ENCODE data around the gene IL1RAP. TPM values are rescaled to one million over a fixed set of nuclear protein-coding genes. Genes with fewer than 3 reads are reported as not detected.

Gene IL1RAP
- total RNA-seq, 2 donors from 2014 or later: 10.2 to 17.2 TPM

GRCh38 chr3:190594171-190594570 is 80.3 kb downstream of the IL1RAP start:
- DNase-seq (ENCODE audit: low spot score): no peak

DNA sequence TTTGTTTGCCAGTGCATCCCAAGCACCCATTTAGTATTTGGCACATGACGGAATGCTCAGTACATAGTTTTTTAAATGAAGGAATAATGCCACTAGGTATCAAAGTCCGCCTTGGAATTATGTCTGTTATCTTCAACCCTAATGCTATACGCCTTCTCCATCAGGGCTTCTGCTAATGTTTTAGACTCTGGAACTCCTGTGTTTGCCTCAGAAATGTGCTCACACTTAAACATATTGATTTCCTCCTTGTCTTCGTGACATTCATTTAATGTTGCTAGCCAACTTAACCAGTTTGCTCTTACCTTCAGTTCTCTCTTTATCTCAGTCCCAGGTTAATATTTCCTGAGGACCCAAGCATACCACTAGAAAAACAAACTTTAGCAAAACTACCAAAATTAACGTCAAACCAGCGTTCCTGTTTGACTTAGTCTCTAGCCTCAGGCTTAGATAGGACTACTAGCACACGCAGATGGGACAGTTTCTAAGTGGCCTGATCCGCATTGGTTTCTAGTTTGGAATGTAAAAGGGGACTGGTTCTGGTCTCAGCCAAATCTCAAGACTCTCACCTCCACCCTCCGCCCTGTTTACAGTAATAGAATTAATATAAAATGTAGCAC is 81.4 kb downstream of the IL1RAP start:
- no peak for DNase-seq (ENCODE audit: low spot score)

More at GRCh38 chr3:190594171-190594570, 80.3 kb downstream of the IL1RAP start:
- intact Hi-C loops (cut with DNase I): no loop called here

GRCh38 chr3:190595807-190596206 is 81.9 kb downstream of the IL1RAP start:
- DNase-seq (ENCODE audit: low spot score): no peak
- intact Hi-C loops (cut with DNase I): no loop called here

More for the DNA sequence above, 81.4 kb downstream of the IL1RAP start:
- intact Hi-C loops (cut with DNase I): no loop called here

- intact Hi-C loops (cut with DNase I): no loop called here
- DNase-seq (ENCODE audit: low spot score): no peak
Observed at GRCh38 chr3:190596349-190597285, 82.7 kb downstream of the IL1RAP start.

GRCh38 chr3:190597291-190597690 is 83.4 kb downstream of the IL1RAP start:
- DNase-seq (ENCODE audit: low spot score): no peak
- intact Hi-C loops (cut with DNase I): no loop called here

DNA sequence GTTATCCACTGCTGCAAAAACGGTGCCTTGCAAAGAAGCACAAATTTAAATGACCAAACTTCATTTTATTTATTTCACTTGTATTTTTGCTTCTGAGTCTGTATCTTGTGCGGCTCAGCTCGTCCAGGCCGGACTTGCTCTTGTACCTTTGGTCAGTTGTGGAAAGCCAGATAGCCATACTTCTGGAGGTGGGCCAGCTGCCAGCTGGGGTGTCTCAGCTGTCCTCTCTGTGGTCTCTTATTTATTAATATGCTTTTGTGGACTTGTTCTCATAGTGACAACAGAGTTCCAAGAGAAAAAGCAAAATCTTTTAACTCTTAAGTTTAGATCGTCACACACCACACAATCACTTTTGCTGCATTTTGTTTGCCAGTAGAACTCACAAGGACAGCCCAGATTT is 87.7 kb downstream of the IL1RAP start:
- DNase-seq (ENCODE audit: low spot score): no peak
- intact Hi-C loops (cut with DNase I): no loop called here

DNA sequence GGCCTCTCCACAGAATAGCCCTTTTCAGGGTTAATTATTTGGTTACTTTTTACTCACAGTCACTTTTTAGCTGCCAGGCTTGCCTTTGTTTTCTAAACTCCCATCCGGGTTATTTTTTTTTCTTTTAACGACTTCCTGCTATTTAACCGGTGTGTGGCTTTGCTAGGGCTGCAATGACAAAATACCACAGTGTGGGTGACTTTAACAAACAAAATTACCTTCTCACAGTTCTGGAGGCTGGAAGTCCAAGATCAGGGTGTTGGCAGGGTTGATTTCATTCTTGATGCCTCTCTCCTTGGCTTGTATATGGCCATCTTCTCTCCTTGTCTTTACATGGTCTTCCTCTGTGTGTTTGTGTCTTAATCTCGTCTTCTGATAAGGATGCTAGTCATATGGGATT is 91.5 kb downstream of the IL1RAP start:
- no peak for DNase-seq (ENCODE audit: low spot score)
- intact Hi-C loops (cut with DNase I): loop anchor here in 1 of 2 donors (5.0 kb wide), 1 partner anchor 617 kb away; no protein-coding TSS in a partner anchor

GRCh38 chr3:190606596-190606995 is 92.7 kb downstream of the IL1RAP start:
- DNase-seq (ENCODE audit: low spot score): no peak
- intact Hi-C loops (cut with DNase I): loop anchor here in 1 of 2 donors (5.0 kb wide), 1 partner anchor 616 kb away; no protein-coding TSS in a partner anchor

GRCh38 chr3:190607021-190607420 is 93.1 kb downstream of the IL1RAP start:
- intact Hi-C loops (cut with DNase I): loop anchor here in 1 of 2 donors (5.0 kb wide), 1 partner anchor 615 kb away; no protein-coding TSS in a partner anchor
- DNase-seq (ENCODE audit: low spot score): no peak

DNA sequence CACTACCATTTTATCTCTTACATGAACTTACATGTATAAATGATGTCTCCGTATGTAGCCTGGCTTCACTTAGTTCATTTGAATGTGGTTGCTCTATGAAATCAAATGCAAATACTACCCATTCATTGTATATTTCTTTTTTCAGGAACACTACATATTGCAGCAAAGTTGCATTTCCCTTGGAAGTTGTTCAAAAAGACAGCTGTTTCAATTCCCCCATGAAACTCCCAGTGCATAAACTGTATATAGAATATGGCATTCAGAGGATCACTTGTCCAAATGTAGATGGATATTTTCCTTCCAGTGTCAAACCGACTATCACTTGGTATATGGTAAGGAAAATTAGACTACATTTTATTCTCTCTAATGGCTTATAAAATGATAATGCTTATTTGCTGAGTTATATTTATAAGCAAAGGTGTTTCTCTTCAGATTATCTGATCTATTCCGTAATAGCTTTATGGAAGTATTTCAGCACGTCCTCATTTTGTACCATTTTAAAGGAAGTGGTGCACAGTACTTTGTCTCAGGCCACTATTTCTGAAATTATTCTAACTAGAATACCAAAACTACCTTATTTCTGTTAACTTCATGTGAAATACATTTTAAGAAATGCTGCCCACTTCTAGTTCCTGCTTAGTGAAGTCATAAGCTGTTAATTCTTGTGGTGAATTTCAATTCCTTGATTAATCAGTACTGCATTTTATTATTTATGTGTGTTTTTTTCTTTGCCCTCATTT is 95.1 kb downstream of the IL1RAP start:
- DNase-seq (ENCODE audit: low spot score): no peak
- intact Hi-C loops (cut with DNase I): loop anchor here in 1 of 2 donors (5.0 kb wide), 1 partner anchor 613 kb away; no protein-coding TSS in a partner anchor

DNA sequence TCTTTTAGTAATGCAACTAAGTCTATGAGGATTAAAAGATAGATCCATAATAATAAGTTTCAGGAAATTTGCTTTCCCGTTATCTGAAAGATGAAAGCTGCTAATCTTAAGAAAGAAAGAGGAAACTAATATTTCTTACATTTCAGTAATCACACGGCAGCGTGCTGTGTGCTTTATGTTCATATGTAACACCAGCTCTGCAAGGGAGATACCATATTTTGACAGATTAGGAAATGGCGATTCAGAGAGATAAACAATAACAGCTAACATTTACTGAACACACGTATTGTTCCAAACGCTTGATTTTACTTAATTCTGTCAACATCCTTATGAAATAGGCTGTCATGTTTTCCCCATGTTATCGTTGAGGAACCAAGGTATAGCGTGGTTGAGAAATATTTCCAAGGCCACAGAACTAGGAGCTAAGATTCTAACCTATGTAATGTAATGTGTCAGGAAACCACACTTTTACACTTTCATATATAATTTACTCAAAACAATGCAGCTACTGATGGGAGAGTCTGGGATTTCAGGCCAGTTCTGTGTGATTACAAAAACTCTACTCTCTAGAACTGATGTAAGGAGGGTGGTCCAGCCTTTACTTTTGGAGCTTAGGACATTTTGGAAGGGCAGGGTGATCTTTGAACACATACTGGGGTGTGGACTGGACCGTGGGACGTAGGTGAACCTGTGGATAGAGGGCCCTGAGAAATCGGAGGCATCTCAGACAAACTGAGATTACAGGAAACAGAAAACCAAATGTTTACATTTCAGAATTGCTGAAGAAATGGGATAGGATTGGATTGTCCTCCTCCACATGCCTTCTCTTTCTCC is 100.6 kb downstream of the IL1RAP start:
- intact Hi-C loops (cut with DNase I): no loop called here
- DNase-seq (ENCODE audit: low spot score): no peak

DNA sequence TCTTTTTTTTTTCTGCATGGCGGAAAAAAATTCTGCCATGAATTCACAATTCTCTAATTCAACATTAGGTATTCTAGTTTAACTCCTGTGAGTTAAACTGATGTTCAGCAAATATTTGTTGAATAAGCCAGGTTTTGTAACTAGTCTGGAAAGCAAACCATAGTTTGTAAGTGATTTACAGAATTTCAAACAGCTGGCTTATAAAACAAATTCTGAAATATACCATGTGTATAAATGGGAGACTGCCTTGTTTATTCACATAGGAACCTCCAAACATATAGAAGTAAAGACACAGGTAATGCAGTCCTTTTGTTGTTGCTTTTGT is 101.1 kb downstream of the IL1RAP start:
- intact Hi-C loops (cut with DNase I): no loop called here
- DNase-seq (ENCODE audit: low spot score): no peak

- DNase-seq (ENCODE audit: low spot score): no peak
- intact Hi-C loops (cut with DNase I): no loop called here
Observed at GRCh38 chr3:190615607-190616006, 101.7 kb downstream of the IL1RAP start.

- intact Hi-C loops (cut with DNase I): no loop called here
- DNase-seq (ENCODE audit: low spot score): no peak
Observed at GRCh38 chr3:190616637-190617036, 102.8 kb downstream of the IL1RAP start.

GRCh38 chr3:190617185-190617584 is 103.3 kb downstream of the IL1RAP start:
- DNase-seq (ENCODE audit: low spot score): no peak

GRCh38 chr3:190618330-190619030 is 104.6 kb downstream of the IL1RAP start:
- no peak for DNase-seq (ENCODE audit: low spot score)
- intact Hi-C loops (cut with DNase I): no loop called here

More at GRCh38 chr3:190617185-190617584, 103.3 kb downstream of the IL1RAP start:
- intact Hi-C loops (cut with DNase I): no loop called here

DNA sequence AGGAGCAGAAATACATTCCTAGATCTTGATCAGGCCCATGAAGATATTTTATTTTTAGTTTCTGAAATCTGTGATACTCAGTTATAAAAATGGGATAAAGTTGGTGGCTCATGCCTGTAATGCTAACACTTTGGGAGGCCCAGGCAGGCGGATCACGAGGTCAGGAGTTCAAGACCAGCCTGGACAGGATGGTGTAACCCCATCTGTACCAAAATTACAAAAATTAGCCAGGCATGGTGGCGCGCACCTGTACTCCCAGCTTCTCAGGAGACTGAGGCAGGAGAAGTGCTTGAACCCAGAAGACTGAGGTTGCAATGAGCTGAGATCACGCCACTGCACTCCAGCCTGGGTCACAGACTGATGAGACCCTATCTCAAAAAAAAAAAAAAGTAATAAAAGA is 105.5 kb downstream of the IL1RAP start:
- DNase-seq (ENCODE audit: low spot score): peak; percentile 60
- intact Hi-C loops (cut with DNase I): no loop called here

DNA sequence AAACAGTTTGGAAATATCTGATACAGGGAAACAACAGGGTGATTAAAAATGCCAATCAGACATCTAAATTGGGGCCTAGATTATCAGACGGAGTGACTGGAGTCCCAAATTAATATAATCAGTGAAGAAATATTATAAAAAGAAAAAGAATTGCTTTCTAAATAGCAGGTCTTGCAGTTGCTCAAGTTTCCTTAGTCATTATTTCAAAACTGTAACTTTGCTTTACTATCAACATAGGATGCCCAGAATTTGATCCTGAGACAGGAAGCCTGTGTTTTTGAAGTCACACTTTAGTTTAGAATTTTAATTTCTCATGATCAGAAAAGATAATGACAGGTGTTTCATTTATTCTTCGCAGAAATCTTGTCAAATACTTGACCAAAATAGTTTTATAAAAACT is 105.9 kb downstream of the IL1RAP start:
- intact Hi-C loops (cut with DNase I): no loop called here
- no peak for DNase-seq (ENCODE audit: low spot score)
